DMS153 (cell line): ENCODE data around the gene IL22.

Experiments
- DNase-seq: peaks from one replicate; lab custom pipeline; 2025; lab: John Stamatoyannopoulos, UW

Gene IL22, protein sequence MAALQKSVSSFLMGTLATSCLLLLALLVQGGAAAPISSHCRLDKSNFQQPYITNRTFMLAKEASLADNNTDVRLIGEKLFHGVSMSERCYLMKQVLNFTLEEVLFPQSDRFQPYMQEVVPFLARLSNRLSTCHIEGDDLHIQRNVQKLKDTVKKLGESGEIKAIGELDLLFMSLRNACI

DNA sequence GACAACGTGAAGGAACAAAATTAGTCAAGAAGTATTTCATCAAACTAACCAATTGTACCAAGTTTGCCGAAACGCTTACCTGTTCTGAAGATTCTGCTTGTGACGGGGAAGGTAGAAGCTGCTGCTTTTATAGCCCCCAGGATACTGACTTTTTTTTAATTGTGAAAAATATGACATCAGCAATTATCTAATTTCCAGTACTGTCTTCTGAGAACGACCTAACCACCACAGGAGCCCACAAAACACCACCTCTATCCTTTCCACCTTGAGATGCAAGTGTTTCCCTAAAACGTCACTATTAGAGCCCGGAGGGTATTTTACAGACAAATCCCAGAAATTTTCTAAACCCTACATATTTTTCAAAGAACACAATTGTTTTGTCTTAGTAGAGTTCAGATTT lies at the start of gene IL22:
Gene IL22 (minus strand): TSS at position 101 of the 400 bp plus-strand sequence. CDS start 156 bp downstream, outside the sequence.
- DNase-seq = no peak

DNA sequence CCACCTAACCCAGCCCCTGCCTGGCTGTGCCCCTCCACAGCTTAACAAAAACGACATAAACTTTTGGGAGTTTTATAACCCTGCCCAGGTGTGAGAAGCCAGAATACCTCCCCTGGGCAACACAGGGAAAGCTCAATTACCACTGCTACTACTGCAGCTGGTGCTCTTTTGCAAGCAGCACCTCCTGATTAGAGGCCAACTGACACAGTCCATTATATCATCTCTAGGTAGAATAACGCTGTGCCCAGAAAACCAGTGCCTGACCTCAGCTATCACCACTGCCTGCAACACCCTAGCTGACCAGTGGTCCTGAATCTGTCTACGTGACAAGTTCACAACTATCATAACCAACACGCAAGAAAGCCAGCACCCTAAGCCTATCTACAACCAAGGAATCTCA lies 44.5 kb upstream of the IL22 start:
- DNase-seq = no peak

DNA sequence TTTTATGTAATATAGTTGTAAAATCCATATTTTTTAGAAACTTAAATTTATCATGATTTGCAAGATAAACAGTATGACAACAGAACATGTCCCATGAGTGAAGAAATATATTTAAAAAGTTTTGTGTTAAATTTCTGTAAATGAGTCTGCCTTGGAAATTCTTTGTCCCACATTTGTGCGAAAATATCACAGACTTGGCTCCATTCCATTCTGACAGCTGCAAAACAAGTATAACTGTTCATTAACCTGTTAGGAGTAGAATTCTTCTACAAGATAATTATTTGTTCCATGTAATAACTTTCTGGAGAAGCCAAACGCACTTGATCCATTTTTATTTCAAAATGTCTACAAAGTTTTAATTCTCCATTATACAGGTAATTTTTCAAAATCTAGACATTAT lies 40.8 kb upstream of the IL22 start:
- no peak for DNase-seq

DNA sequence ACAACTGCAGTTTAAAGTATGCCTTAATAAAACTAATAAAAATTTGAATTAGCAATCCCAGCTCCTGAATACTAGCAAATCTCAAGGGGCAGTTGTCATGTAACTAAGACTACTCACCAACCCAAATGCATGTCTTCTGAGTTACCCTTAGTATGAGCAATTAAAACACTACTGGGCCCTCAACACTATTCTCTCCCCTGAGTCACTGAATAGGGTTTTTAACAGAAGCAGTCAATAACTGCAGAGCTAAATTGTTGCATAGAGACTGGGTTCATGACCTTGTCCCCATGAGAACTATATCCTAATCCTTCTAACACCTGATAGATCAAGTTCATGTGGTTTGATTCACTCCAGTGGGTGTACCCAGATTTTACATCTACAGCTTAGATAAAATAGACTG lies 39.9 kb upstream of the IL22 start:
- no peak for DNase-seq

DNA sequence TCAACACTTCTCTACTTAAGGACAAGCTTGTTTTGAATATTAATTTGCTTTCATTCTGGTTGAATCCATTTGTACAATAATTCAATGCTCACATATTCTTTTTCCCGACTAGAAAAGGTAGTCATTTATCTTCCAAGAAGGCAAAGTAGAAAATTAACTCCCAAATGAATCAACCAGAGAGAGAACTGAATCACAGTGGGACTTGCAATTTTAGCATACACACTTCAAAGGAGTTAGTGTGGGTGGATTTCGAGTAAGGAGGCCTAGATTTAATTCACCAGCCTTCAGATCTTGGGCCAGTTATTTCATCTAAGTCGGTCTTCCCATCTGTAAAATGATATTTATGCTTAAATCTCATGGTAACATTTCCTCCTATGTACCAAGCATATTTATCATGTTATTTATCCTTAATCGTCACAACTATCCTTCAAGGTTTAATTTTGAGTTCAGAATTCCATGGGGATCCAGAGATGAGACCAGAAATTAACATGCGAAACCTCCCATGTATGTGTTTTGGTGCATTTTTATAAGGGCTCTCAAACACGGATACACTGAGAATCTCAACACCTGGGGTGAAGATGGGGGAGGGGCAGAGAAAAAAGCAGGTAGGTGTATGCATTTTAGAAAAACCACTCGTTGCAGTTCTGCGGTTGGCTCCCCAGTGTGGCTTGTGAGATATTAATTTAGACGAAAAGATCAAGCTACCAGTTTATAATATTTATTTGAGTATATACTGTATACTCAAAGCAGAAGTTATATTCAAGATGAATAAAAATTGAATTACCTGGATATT lies 38.9 kb upstream of the IL22 start:
- DNase-seq = no peak

DNA sequence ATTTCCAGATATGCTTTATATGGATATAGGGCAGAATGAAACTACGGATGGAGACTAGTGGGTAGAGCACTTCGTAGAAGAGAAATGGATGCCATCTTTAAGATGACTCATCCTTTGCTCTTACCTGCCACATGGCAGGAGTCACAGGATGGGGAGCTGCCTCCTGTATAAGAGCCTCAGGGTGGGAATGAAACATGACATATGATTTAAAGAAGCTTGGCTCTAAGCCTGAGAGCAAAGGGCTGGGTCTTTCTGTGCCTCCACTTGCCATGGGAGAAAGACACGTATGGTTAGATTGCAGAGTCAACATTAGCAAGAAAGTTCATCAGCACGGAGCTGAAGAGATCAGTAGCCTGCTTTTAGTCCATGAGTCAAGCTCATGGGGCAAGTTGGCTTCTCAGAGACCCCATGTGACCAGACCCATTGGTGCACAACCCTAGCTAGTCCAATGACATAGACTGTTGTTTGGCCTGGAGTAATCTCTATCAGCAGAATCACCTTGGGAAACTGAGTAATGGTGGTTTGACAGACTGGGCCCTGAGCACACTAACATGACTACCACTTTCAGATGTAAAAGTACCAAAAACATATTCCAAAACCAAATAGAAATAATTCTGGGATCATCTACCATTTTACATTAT lies 38.1 kb upstream of the IL22 start:
- no peak for DNase-seq

DNA sequence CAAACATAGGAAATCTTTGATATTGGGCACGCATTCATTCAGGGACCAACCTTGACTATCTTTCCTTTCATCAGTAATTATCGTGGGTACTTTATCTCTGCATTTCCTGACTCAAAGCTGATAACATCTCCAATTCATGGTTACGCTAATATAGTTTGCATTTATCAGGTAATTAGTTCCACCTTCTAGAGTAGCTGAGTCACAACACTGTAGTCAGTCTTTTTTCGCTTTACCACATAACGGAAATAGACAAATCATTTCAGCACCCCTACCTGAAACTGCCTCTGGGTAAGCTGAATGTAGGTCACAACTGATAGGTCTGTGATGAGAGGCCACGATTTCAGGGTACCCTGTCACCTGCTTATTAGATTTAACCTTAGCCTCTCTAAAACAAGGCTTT lies 36.7 kb upstream of the IL22 start:
- DNase-seq = no peak

DNA sequence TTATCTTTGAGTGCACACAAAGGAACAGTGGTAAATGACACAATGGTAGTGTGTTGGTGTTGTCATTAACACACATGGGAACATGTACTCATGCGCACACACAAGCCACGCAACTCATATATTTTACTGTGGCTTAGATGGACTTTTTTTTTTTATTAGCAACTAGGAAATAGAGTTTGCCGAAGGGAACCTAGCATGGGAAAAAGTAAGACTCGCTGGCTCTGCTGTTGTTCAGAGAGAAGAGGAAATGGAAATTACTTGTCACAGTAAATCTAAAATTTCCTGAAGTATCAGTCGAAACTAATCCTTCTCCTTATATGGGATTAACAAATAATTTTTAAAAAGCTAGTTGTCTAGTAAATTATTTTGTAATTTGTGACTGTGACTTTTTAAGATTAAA lies 33.7 kb upstream of the IL22 start:
- DNase-seq = no peak

DNA sequence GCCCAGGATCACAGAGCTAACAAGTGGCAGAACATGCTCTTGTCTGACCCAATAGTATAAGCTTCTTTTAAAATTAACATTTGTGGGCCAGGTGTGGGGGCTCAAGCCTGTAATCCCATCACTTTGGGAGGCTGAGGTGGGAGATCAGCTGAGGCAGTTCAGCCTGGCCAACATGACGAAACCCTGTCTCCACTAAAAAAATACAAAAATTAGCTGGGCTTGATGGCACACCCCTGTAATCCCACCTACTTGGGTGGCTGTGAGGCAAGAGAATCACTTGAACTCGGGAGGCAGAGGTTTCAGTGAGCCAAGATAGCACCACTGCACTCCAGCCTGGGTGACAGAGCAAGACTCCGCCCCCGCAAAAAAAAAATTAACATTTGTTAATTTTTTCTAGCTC lies 33.0 kb upstream of the IL22 start:
- DNase-seq = no peak

DNA sequence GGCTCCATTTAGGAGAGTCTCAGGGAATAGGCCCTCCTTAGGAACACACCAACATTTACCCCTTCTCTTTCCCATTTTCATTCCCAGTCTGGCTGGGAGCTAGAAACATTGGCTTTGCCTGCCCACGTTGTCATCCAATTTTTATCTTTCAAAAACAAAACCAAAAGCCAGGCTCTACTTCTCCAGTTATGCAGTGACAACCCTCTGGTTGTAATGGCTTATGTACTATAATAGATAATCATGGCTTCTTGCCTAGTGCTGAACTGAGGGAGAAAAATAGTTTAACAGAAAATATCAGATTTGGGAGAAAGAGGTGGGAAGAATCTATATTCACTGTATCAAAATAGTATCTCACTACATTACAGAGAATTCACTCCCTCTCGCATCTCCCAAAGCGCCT lies 32.1 kb upstream of the IL22 start:
- DNase-seq = no peak

DNA sequence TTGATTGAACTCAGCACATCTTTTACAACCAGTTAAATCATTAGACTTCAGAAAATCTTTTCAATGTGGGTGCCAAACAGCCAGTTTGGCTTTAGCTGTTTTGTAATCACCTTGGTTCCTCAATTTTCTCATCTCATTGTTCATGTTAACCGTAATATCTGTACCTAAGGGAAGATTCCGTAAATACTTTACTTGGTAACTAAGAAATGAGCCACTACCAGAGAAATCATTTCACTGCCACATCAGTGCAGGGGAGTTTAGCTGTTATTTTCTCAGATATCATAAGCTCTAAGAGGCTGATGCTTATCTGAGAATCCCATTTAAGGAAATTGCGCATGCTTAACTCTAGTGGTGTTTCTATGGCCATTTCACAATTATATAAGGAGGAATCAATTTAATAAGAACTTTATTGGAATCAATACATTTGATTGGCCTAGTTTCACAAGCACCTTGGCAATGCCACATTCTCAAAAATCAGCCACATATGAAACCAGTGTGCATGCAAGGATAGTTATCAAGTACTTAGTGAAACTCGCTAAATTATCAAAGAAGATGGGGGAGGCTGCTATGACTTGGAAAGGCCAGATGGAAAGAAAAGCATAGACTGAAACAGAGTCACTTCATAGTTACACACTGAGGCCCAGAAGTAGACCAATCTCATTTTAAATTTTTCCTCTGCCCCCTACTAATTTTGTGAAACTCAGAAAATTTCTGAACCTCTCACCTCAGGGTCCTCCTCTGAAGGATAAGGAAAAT lies 28.1 kb upstream of the IL22 start:
- no peak for DNase-seq

DNA sequence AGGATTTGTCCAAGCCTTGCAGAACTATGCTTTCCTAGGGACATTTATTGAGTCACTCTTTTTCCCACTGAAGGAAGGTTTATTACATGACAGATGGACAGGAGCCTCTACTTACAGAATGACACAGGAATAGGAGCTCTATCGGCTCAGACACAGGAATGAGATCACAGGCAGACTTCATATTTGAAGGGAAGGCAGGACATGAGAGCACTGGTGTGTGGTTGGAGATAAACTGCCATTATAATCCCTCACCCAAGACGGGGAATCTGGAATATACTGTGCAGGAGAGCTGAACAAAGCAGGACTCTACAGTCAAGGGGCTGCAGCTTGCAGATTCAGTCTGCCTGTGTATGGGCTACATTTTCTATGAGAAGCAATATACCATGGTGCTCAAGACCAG lies 26.8 kb upstream of the IL22 start:
- no peak for DNase-seq

DNA sequence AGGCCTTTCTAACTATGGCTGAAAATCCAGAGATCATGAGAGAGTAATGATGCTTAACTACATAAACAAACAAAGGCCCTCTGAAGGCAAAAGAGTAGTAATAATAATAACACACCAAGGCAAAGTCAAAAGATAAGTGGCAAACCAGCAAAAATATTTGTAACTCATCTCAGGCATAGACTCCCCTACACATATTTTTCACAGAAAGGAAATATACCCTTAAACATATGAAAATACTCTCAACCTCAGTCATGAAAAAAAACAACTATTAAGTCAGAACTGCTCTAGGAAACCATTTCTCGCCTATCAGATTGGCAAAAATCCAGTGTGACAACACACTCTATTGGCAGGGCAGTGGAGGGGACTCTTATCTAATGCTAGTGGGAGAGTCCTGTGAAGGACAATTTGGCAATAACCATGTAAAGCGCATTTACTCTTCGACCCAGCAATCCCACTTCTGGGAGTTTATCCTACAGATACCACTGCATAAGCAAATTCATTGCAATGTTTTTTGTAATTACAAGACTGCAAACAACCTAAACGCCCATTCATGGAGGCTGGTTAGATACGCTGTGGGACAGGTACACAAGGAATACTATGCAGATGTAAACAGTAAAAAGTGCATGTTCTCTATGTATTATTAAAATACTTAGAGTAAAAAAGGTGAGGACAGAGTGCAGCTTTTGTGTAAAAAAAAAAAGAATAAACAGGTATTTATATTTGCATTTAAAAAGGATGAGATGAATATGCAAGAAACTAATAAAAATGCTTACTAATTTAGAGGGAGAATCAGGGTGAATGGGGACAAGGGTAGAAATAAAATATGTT lies 26.0 kb upstream of the IL22 start:
- no peak for DNase-seq

DNA sequence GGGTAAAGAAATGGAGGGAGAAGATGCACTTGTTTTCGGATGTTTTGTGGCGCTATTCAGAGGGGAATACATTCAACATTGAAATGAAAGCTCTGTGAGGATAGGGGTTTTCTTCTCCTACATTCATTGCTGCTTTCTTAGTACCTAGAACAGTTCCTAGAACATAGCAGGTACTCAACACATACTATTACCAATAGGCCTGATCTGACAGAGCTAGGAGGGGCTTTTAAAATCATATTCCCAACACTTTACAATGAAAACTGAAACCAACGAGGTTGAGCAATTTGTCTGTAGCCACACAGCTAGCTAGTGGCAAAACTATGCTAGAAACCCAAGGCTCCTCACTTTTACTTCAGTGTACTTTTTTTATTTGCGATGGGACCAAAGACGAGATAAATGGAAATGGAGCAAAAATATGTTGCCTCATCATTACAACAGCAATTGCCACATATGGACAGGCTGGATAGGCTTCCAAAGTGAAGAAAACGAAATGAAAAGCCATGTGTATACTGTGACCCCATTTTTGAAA lies 23.1 kb upstream of the IL22 start:
- no peak for DNase-seq

DNA sequence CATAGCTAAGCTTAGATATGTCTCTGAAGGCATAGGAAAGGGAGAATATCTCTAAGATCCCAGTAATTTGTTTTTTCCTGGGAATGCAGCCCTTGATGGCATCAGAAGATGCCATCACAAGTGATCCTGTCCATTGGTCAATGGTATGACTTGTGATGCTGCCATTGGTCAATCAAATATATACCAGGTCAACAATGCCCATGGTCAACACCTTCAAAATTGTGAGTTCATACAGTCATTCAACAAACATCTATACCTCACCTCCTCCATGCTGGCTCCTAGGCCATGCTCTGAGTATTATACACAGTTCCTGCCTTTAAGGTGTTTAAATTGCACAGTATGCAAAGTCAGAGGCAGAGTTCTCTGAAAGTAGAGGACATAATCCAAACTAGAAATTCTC lies 19.3 kb upstream of the IL22 start:
- DNase-seq = no peak

DNA sequence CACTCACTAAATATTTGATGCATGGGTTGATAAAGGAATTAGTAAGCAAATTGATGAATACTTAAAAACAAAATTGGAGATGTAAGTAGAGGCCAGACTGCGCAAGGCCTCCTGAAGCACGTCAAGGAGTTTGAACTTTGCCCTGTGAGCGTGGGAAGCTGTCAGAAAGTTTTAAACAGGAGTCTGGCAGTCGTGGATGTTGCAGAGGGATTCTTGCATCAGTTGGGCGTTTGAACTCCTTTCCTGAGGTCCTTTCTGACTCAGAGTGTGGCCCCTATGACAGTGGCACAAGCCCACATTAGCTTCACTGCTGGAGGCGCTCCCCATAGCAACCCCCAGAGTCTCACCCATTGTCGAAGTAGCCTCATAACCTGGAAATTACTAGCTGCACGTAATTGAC lies 17.9 kb upstream of the IL22 start:
- no peak for DNase-seq

DNA sequence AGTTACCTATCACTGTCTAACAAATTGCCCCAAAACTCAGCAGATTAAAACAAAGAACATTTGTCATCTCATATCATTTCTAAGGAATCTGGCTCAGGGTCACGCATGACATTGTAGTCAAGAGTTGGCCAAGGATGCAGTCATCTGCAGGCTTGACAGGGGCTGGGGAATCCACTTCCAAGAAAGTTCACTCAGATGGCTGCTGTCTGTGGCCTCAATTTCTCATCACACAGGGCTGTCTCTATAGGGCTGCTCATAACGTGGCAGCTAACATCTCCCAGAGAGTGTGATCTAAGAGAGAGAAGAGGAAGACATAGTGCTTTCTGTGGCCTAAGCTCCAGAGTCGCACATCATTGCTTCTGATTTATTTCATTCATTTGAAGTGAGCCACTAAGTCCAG lies 17.0 kb upstream of the IL22 start:
- no peak for DNase-seq

DNA sequence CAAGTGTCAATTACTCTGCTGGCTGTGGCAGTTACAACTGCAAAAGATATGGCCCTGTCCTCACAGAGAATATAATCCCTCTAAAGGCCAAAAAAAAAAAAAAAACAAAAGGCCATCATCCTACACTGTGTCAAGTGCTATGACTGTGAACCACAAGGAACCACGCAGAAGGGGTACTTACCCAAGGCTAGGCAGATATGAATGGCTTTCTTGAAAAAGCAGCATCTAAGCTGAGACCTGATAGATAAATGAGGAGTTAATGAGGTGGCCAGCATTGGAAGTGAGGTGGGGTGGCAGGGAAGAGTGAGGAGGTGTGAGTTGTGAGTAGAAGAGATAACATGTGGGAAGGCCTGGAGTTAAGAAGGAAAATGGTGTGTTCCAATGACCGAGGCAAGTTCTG lies 16.4 kb upstream of the IL22 start:
- DNase-seq = no peak

DNA sequence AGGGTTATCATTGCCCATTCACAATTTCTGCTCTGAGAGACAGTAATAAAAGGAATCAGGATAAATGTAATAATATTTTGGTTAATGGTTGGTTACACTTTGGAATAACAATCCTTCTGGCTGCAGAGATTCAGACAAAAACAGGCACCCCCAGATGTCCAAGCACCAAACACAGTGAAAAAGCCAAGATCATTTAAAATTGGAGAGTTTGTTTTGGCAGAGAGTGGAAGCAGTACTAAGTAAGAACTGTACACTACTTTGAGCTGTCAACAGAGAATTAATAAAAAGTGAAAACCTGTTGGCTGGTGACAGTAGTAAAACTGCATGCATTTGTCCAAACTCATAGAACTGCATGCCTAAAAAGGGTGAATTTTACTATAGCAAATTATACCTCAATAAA lies 15.6 kb upstream of the IL22 start:
- DNase-seq = no peak

DNA sequence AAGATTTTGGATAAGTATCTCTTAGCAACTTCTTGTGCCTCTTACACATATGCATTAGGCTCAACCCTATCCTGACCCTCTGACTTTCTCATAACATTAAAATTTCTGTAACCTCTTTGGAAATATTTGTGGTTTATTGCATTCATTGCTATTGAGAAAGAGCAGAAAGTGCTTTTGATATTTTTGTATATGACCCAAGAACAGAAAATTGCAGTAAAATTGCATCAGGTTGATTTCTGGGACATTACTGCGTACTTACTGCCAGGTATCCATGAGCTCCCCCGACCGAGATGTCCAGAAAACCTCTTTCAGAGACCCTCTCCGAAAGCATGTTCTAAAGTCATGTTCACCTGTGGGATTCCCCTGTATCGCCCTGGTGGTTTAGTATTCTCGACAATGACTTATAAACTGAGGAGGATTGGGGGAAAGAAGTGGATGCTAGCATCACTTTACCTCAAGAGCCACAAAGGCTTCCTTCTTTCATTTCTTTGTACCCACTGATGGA lies 14.5 kb upstream of the IL22 start:
- no peak for DNase-seq

DNA sequence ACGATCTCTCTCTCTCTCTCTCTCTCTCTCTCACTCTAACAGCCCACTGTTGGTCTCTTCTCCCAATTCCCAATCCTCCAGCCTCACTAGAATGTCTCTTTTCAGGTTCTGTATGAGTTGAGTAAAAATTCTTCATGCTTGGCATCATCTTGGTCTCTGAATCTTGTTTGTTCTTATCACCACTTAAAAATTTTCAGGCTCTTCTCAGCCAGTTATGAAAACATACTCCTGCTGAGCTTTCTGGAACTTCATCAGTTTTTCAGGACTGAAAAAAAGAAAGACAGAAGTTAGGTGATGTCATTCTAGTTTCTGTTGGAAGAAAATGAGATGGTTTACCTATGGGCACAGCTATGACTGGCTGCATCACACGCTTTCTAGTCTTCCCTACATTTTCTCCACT lies 11.5 kb upstream of the IL22 start:
- DNase-seq = no peak
